Keratinocyte (primary cell): ENCODE measurements around the gene SLC1A4.

Source experiments
- EZH2 ChIP-seq: IDR thresholded peaks from one replicate; pipeline ENCODE4 v1.6.1; 2012; ENCODE audit warnings: inconsistent platforms, mild to moderate bottlenecking, low read length, moderate library complexity
- TF ChIP-seq, protein P1 (sequence below), 3 experiments: IDR thresholded peaks in 1 of 3; conservative IDR thresholded peaks in 1 of 3; optimal IDR thresholded peaks in 1 of 3; 2 replicates in 2 of 3; 3 replicates in 1 of 3; pipeline versions ENCODE3 to v1.5.1; 2011; ENCODE audit warnings: low read length in 3 of 3, mild to moderate bottlenecking in 3 of 3, moderate library complexity in 2 of 3, control low read depth in 1 of 3, inconsistent platforms in 1 of 3; ENCODE audit not compliant: insufficient read depth in 2 of 3; ENCODE audit errors: extremely low read depth in 1 of 3

DNA sequence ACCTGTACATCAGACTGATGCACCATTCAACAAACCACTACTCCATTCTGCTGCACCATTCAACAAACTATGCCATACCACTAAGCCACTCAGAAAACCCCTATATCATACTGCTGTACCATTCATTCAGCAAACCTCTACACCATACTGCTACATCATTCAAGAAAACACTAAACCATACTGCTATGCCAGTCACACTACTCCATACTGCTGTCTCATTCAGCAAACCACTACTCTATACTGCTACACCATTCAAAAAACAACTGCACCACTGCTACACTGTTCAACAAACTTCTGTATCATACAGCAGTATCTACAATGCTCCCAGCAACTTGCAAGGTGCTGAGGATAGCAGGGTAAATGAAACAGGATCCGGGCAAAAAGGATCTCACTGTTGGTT lies 12.9 kb upstream of the SLC1A4 start:
- TF ChIP-seq, protein P1, sequence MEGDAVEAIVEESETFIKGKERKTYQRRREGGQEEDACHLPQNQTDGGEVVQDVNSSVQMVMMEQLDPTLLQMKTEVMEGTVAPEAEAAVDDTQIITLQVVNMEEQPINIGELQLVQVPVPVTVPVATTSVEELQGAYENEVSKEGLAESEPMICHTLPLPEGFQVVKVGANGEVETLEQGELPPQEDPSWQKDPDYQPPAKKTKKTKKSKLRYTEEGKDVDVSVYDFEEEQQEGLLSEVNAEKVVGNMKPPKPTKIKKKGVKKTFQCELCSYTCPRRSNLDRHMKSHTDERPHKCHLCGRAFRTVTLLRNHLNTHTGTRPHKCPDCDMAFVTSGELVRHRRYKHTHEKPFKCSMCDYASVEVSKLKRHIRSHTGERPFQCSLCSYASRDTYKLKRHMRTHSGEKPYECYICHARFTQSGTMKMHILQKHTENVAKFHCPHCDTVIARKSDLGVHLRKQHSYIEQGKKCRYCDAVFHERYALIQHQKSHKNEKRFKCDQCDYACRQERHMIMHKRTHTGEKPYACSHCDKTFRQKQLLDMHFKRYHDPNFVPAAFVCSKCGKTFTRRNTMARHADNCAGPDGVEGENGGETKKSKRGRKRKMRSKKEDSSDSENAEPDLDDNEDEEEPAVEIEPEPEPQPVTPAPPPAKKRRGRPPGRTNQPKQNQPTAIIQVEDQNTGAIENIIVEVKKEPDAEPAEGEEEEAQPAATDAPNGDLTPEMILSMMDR (optimal IDR thresholded peaks at IDR 0.05 in 1 of 3, IDR thresholded peaks at IDR 0.05 in 1 of 3, conservative IDR thresholded peaks at IDR 0.05 in 1 of 3; ENCODE audit: extremely low read depth in 1 of 3, insufficient read depth in 2 of 3, low read length in 3 of 3) = no peak
- TF ChIP-seq EZH2 = no peak
